Vagina (tissue), 2 donors: ENCODE results near the gene FBXL12. TPM values are rescaled to one million over a fixed set of nuclear protein-coding genes. Genes with fewer than 3 reads are reported as not detected.
A peak's percentile ranks its signal among the peaks of the same experiment; 100 is the strongest.

ENCODE experiments used
- DNase-seq, 2 donors: peaks; one replicate each; pipeline ENCODE4 v3.0.0-alpha.2; 2017; ENCODE audit errors: extremely low spot score in 2 of 2
- H3K27ac ChIP-seq: fragments of 200-600 bp; sonication (generic); one replicate; pipeline ENCODE4 v1.5.1; 2019
- H3K27me3 ChIP-seq: fragments of 200-600 bp; sonication (generic); one replicate; pipeline ENCODE4 v1.5.1; 2019
- H3K36me3 ChIP-seq, 2 donors: fragments of 200-600 bp; sonication (generic); one replicate each; pipeline ENCODE4 v1.5.1; 2017 to 2019
- H3K4me1 ChIP-seq: fragments of 200-600 bp; sonication (generic); one replicate; pipeline ENCODE4 v1.5.1; 2019
- H3K4me3 ChIP-seq, 2 donors: fragments of 200-600 bp; sonication (generic); 1 replicate in 1 of 2; 2 replicates in 1 of 2; pipeline ENCODE4 v1.5.1; 2016 to 2019
- H3K9me3 ChIP-seq: fragments of 200-600 bp; sonication (generic); one replicate; pipeline ENCODE4 v1.5.1; 2019
- POLR2A ChIP-seq, 2 donors: fragments of 450-650 bp; IDR thresholded peaks; one replicate each; pipeline ENCODE4 v1.6.1; 2017; ENCODE audit warnings: antibody characterized with exemption in 2 of 2, mild to moderate bottlenecking in 2 of 2, moderate library complexity in 2 of 2
- POLR2AphosphoS5 ChIP-seq, 2 donors: sonication (generic); formaldehyde crosslinking; IDR thresholded peaks; one replicate each; pipeline ENCODE4 v1.9.0; 2017; ENCODE audit warnings: antibody characterized with exemption in 2 of 2, mild to moderate bottlenecking in 2 of 2, low read depth in 1 of 2; ENCODE audit not compliant: insufficient read depth in 1 of 2
- intact Hi-C: fragments of 100-400 bp; cut with DNase I; formaldehyde crosslinking; loops from one replicate; pipeline ENCODE4 v1.15.1; 2023
- total RNA-seq: library from RNA; depleted of rRNA; stranded (reverse); fragments of >200 nt; gene quantifications from one replicate; pipeline ENCODE4 v1.2.3, GENCODE V29; 2016
- TF ChIP-seq, protein P1 (sequence below), 3 experiments: fragments of 450-650 bp in 2 of 3; fragments of 200-600 bp in 1 of 3; sonication (generic) in 1 of 3; IDR thresholded peaks; one replicate each; pipeline ENCODE4 v1.5.1; 2017 to 2019; ENCODE audit warnings: antibody characterized with exemption in 3 of 3, mild to moderate bottlenecking in 2 of 3, moderate library complexity in 2 of 3

FBXL12 gene
- total RNA-seq, 1 donor from 2014 or later, result 39.8 TPM

DNA sequence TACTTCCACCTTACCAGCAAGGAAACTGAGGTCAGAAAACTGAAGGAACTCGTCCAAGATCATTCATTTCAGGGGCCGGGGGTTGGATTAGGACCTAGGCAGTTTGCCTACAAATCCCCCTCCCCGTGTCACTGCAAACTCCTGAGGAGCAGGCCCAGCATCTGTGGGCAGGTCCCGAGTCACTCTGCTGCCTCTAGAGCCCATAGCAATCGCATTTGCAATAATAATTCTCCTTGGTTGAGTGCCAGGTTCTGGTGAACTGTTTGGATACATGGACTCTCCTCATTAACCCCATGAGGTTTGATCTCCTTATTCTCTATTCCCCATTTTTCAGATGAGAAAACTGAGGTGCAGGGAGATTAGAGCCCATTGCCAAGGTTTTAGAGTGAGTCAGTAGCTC is 17.1 kb upstream of the FBXL12 start:
- Histone ChIP-seq H3K27ac (no peak overlapping the region), H3K9me3 (no peaks in the 10 kb centered on the region), H3K36me3 (peaks cover 0 to 22% of the 10 kb centered on the region in 2 donors), H3K4me3 (peak overlapping the region; percentile 97 to 99), H3K4me1 (peaks cover 29% of the 10 kb centered on the region), H3K27me3 (no peaks in the 10 kb centered on the region)
- TF ChIP-seq POLR2AphosphoS5 (IDR thresholded peaks at IDR 0.05; ENCODE audit: insufficient read depth in 1 of 2, low read depth in 1 of 2) (no peak), POLR2A (IDR thresholded peaks at IDR 0.05) (no peak)
- TF ChIP-seq, protein P1, sequence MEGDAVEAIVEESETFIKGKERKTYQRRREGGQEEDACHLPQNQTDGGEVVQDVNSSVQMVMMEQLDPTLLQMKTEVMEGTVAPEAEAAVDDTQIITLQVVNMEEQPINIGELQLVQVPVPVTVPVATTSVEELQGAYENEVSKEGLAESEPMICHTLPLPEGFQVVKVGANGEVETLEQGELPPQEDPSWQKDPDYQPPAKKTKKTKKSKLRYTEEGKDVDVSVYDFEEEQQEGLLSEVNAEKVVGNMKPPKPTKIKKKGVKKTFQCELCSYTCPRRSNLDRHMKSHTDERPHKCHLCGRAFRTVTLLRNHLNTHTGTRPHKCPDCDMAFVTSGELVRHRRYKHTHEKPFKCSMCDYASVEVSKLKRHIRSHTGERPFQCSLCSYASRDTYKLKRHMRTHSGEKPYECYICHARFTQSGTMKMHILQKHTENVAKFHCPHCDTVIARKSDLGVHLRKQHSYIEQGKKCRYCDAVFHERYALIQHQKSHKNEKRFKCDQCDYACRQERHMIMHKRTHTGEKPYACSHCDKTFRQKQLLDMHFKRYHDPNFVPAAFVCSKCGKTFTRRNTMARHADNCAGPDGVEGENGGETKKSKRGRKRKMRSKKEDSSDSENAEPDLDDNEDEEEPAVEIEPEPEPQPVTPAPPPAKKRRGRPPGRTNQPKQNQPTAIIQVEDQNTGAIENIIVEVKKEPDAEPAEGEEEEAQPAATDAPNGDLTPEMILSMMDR (IDR thresholded peaks at IDR 0.05), result no peak
- intact Hi-C loops, result no loop called here
- DNase-seq, result no peak

DNA sequence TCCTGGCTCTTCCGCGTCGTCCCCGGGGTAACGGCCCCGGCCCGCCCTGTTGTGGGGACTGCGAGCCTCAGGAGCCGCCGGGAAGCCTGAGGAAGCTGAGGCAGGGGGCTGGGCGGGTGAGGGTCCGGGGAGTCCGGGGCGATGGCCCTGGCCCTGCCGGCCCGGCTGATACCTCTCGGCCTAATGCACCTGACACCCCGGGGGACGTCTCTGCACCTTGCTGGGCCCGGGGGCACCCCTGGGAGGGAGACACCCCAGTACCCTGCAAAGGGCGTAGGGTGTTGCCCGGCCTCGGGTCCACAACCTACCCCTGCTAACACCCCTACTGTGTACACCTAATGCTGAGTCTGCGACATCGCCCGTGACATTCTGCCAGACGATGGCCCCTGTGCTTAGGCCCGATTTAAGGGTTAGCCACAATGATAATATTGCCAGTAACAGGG is 16.6 kb upstream of the FBXL12 start:
- no peaks in the 10 kb centered on the region for H3K27me3 ChIP-seq
- H3K4me3 ChIP-seq, result peak overlapping the region; percentile 97 to 99
- intact Hi-C loops, result no loop called here
- no peaks in the 10 kb centered on the region for H3K9me3 ChIP-seq
- peak overlapping the region; percentile 52 for H3K27ac ChIP-seq
- H3K4me1 ChIP-seq, result peaks cover 29% of the 10 kb centered on the region
- no peak for DNase-seq
- TF ChIP-seq POLR2AphosphoS5 (IDR thresholded peaks at IDR 0.05; ENCODE audit: insufficient read depth in 1 of 2, low read depth in 1 of 2) (no peak), POLR2A (IDR thresholded peaks at IDR 0.05) (no peak)
- TF ChIP-seq, protein P1 (IDR thresholded peaks at IDR 0.05), result no peak
- H3K36me3 ChIP-seq, result peaks cover 0 to 22% of the 10 kb centered on the region in 2 donors

DNA sequence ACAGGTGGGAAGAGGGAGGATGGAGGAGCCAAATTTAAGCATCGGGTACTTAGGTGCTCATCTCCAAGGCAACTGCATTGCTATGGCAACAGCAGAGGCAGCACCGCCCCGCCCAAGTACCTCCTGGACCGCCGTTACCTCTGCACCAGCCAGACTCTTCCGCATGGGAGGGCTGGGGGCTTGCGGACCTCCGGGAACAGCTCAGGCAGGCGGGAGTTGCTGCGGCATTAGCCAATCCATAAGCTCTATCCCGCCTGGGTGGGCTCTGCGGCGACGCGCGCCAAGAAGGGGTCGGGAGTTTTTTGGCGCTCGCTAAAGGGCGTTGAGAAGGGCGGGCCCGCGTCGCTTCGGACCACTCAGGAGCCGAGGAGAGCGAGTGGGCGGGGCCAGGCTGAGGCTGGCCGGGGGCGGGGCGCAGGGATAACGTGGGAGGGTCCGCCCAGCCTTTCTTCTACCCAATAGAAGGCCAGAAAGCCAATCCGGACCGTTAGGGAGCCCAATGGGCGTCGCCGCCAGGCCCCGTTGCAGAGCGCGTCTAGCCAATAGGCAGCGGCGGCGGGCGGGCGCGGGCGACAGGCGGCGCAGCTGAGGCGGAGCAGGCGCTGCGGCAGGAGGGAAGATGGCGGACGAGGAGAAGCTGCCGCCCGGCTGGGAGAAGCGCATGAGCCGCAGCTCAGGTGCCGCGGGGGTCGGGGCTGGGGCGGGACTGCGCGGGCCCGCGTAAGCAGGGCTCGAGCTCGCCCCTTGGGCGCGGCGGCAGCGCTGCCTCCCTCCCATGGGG is 16.0 kb upstream of the FBXL12 start, which contains the start of gene PIN1:
Gene PIN1 (plus strand): TSS at position 593 of the 781 bp plus-strand sequence. CDS start 27 bp downstream, at position 620.
- peaks cover 0 to 22% of the 10 kb centered on the region in 2 donors for H3K36me3 ChIP-seq

DNA sequence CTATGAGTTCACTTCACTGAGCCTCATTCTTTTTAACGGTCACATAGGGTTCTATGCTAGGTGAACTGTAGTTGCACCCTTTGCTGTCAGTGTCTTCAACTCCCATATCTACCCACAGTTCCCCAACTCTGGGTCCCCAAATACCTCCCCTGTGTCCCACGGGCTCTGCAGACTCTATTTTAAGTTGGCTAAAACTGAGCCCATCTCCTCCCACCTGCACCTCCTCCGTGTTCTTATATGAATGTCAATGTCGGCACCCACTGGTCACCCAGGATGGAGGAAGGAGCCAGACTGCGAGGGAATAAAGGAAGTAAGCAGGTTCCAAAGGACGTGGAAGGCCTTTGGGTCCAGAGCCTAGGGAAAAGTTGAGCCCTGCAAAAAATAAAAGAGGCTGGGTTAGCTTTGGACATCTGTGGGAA is 15.4 kb upstream of the FBXL12 start:
- no peaks in the 10 kb centered on the region for H3K27me3 ChIP-seq
- H3K4me3 ChIP-seq, result peak overlapping the region; percentile 97 to 99
- H3K27ac ChIP-seq, result peak overlapping the region; percentile 60
- peaks cover 0 to 22% of the 10 kb centered on the region in 2 donors for H3K36me3 ChIP-seq
- intact Hi-C loops, result no loop called here
- H3K4me1 ChIP-seq, result peaks cover 32% of the 10 kb centered on the region
- DNase-seq, result no peak
- TF ChIP-seq POLR2A (IDR thresholded peaks at IDR 0.05) (no peak), POLR2AphosphoS5 (IDR thresholded peaks at IDR 0.05; ENCODE audit: insufficient read depth in 1 of 2, low read depth in 1 of 2) (no peak)
- TF ChIP-seq, protein P1 (IDR thresholded peaks at IDR 0.05), result no peak
- no peaks in the 10 kb centered on the region for H3K9me3 ChIP-seq

More for the DNA sequence above, 16.0 kb upstream of the FBXL12 start, which contains the start of gene PIN1:
- intact Hi-C loops, result no loop called here
- Histone ChIP-seq H3K27ac (peak within 1 kb of the TSS; percentile 60), H3K27me3 (no peaks in the 10 kb centered on the region), H3K9me3 (no peaks in the 10 kb centered on the region), H3K4me3 (peak within 1 kb of the TSS; percentile 97 to 99), H3K4me1 (peaks cover 29% of the 10 kb centered on the region)
- TF ChIP-seq POLR2AphosphoS5 (IDR thresholded peaks at IDR 0.05; ENCODE audit: insufficient read depth in 1 of 2, low read depth in 1 of 2) (peak; percentile 33 to 69), POLR2A (IDR thresholded peaks at IDR 0.05) (no peak)
- TF ChIP-seq, protein P1 (IDR thresholded peaks at IDR 0.05), result peak; percentile 2 to 52 (median 10)
- DNase-seq, result peak in 1 of 2 donors; percentile 97
